ENCODE data around the gene B3GAT2. TPM values are rescaled to one million over a fixed set of nuclear protein-coding genes. Genes with fewer than 3 reads are reported as not detected.
A peak's percentile ranks its signal among the peaks of the same experiment; 100 is the strongest.

Gene B3GAT2
- total RNA-seq, 2 experiments from 2014 or later: not detected

GRCh38 chr6:70956191-70956450 lies 739 bp downstream of the B3GAT2 start:
- H3K9me3 ChIP-seq (ENCODE audit: low read length): no peaks in the 10 kb centered on the region
- DNase-seq (ENCODE audit: low spot score): no peak
- H3K9me2 ChIP-seq (ENCODE audit: insufficient read depth, low read length): no peaks in the 10 kb centered on the region
- CTCF ChIA-PET (ENCODE audit: unreplicated experiment): no interaction called here
- no TSS peak for BruUV-seq (replicated peaks)
- H3K4me3 ChIP-seq (ENCODE audit: low read depth, low read length, poor library complexity, severe bottlenecking): no peak overlapping the region
- H2AFZ ChIP-seq (ENCODE audit: low read length): no peak overlapping the region
- H3K79me2 ChIP-seq (ENCODE audit: insufficient read depth, low read depth, low read length): no peaks in the 10 kb centered on the region
- TF ChIP-seq EZH2phosphoT487 (IDR thresholded peaks at IDR 0.05; ENCODE audit: borderline replicate concordance, low read depth, low read length): no peak
- no peak for TF ChIP-seq CTCF (conservative IDR thresholded peaks at IDR 0.05; ENCODE audit: low read length)
- H3K27ac ChIP-seq (ENCODE audit: low read depth, low read length, poor library complexity, severe bottlenecking): no peak overlapping the region
- intact Hi-C loops (cut with micrococcal nuclease; ENCODE audit: unreplicated experiment): loop anchor here (2.0 kb wide), 1 partner anchor 247 kb away; no protein-coding TSS in a partner anchor
- H3K4me2 ChIP-seq (ENCODE audit: low read length): 0 out of 2 replicates have a peak overlapping the region, but pooled peaks have one; percentile 39
- no peaks in the 10 kb centered on the region for H3K4me1 ChIP-seq (ENCODE audit: insufficient read depth, low read length, poor library complexity, severe bottlenecking)
- H4K20me1 ChIP-seq (ENCODE audit: insufficient read depth, low read length): no peaks in the 10 kb centered on the region
- POLR2A ChIA-PET: no interaction called here
- H3K36me3 ChIP-seq (ENCODE audit: insufficient read depth, low read length): no peaks in the 10 kb centered on the region

- POLR2A ChIA-PET: no interaction called here
- H3K4me2 ChIP-seq (ENCODE audit: low read length): peak overlapping the region; percentile 39; the same call in 1 of the 2 replicates
- H3K4me3 ChIP-seq (ENCODE audit: low read depth, low read length, poor library complexity, severe bottlenecking): no peak overlapping the region
- BruUV-seq (replicated peaks): no TSS peak
- no peaks in the 10 kb centered on the region for H4K20me1 ChIP-seq (ENCODE audit: insufficient read depth, low read length)
- no peak overlapping the region for H2AFZ ChIP-seq (ENCODE audit: low read length)
- CTCF ChIA-PET (ENCODE audit: unreplicated experiment): no interaction called here
- TF ChIP-seq EZH2phosphoT487 (IDR thresholded peaks at IDR 0.05; ENCODE audit: borderline replicate concordance, low read depth, low read length): no peak
- peak; percentile 76 for TF ChIP-seq CTCF (conservative IDR thresholded peaks at IDR 0.05; ENCODE audit: low read length)
- no peak overlapping the region for H3K27ac ChIP-seq (ENCODE audit: low read depth, low read length, poor library complexity, severe bottlenecking)
- intact Hi-C loops (cut with micrococcal nuclease; ENCODE audit: unreplicated experiment): loop anchor here (2.0 kb wide), 1 partner anchor 247 kb away; no protein-coding TSS in a partner anchor
- no peaks in the 10 kb centered on the region for H3K9me3 ChIP-seq (ENCODE audit: low read length)
- no peaks in the 10 kb centered on the region for H3K4me1 ChIP-seq (ENCODE audit: insufficient read depth, low read length, poor library complexity, severe bottlenecking)
- peak; percentile 59 for DNase-seq (ENCODE audit: low spot score)
- H3K36me3 ChIP-seq (ENCODE audit: insufficient read depth, low read length): no peaks in the 10 kb centered on the region
- no peaks in the 10 kb centered on the region for H3K9me2 ChIP-seq (ENCODE audit: insufficient read depth, low read length)
- no peaks in the 10 kb centered on the region for H3K79me2 ChIP-seq (ENCODE audit: insufficient read depth, low read depth, low read length)
Measured at GRCh38 chr6:70955441-70956190, 1.2 kb downstream of the B3GAT2 start.

GRCh38 chr6:70954750-70955149 lies 2.1 kb downstream of the B3GAT2 start:
- POLR2A ChIA-PET: no interaction called here
- no peaks in the 10 kb centered on the region for H3K9me2 ChIP-seq (ENCODE audit: insufficient read depth, low read length)
- H3K36me3 ChIP-seq (ENCODE audit: insufficient read depth, low read length): no peaks in the 10 kb centered on the region
- H3K79me2 ChIP-seq (ENCODE audit: insufficient read depth, low read depth, low read length): no peaks in the 10 kb centered on the region
- CTCF ChIA-PET (ENCODE audit: unreplicated experiment): no interaction called here
- DNase-seq (ENCODE audit: low spot score): no peak
- no peak overlapping the region for H3K27ac ChIP-seq (ENCODE audit: low read depth, low read length, poor library complexity, severe bottlenecking)
- no peak for TF ChIP-seq CTCF (conservative IDR thresholded peaks at IDR 0.05; ENCODE audit: low read length)
- no peak for TF ChIP-seq EZH2phosphoT487 (IDR thresholded peaks at IDR 0.05; ENCODE audit: borderline replicate concordance, low read depth, low read length)
- BruUV-seq (replicated peaks): no TSS peak
- no peak overlapping the region for H2AFZ ChIP-seq (ENCODE audit: low read length)
- no peaks in the 10 kb centered on the region for H3K9me3 ChIP-seq (ENCODE audit: low read length)
- H3K4me2 ChIP-seq (ENCODE audit: low read length): no peak overlapping the region
- H3K4me3 ChIP-seq (ENCODE audit: low read depth, low read length, poor library complexity, severe bottlenecking): no peak overlapping the region
- H3K4me1 ChIP-seq (ENCODE audit: insufficient read depth, low read length, poor library complexity, severe bottlenecking): no peaks in the 10 kb centered on the region
- intact Hi-C loops (cut with micrococcal nuclease; ENCODE audit: unreplicated experiment): no loop called here
- no peaks in the 10 kb centered on the region for H4K20me1 ChIP-seq (ENCODE audit: insufficient read depth, low read length)
